H1 (cell line): ENCODE measurements around the gene CHRNA10. TPM values are rescaled to one million over a fixed set of nuclear protein-coding genes. Genes with fewer than 3 reads are reported as not detected.

Experiments
- CTCF ChIA-PET: fragments of 300-600 bp; sonication (Branson Sonifier 250); formaldehyde crosslinking; loops from one replicate; lab custom pipeline; 2021; ENCODE audit not compliant: partially characterized antibody; lab: Charles Lee
- POLR2A ChIA-PET: fragments of 300-600 bp; sonication (Branson Sonifier 250); formaldehyde crosslinking; loops from one replicate; lab custom pipeline; 2021; ENCODE audit warnings: inconsistent platforms; ENCODE audit not compliant: partially characterized antibody; lab: Charles Lee
- DNase-seq, 2 experiments: peaks; one replicate each; pipeline versions ENCODE4 v3.0.0 to v3.0.0-alpha.2; 2010 to 2022; ENCODE audit warnings: low spot score in 2 of 2, low read depth in 1 of 2, mixed read lengths in 1 of 2
- FAIRE-seq: peaks from 2 replicates; lab custom pipeline; 2011; peaks lifted over from hg19 to GRCh38; lab: Jason Lieb, UNC
- H2AFZ ChIP-seq: 2 replicates; pipeline ENCODE4 v1.8.1; 2012; ENCODE audit warnings: low read length, inconsistent platforms
- H2AK5ac ChIP-seq: 2 replicates; pipeline ENCODE4 v1.6.1; 2013; ENCODE audit warnings: low read depth, low read length
- H2BK120ac ChIP-seq: replicated peaks from 2 replicates; pipeline ENCODE3; 2013; ENCODE audit warnings: low read depth, low read length, inconsistent platforms
- H2BK12ac ChIP-seq: 2 replicates; pipeline ENCODE4 v1.6.1; 2013; ENCODE audit warnings: low read depth, low read length
- H2BK15ac ChIP-seq: 2 replicates; pipeline ENCODE4 v1.6.1; 2013; ENCODE audit warnings: low read length
- H2BK20ac ChIP-seq: 2 replicates; pipeline ENCODE4 v1.6.1; 2013; ENCODE audit warnings: low read length
- H2BK5ac ChIP-seq: 2 replicates; pipeline ENCODE4 v1.6.1; 2013; ENCODE audit warnings: low read depth, low read length
- H3K14ac ChIP-seq: 2 replicates; pipeline ENCODE4 v1.6.1; 2013; ENCODE audit warnings: inconsistent platforms; ENCODE audit not compliant: insufficient read length
- H3K18ac ChIP-seq: 2 replicates; pipeline ENCODE4 v1.6.1; 2013; ENCODE audit warnings: low read length; ENCODE audit errors: extremely low read depth
- H3K23ac ChIP-seq: 2 replicates; pipeline ENCODE4 v1.6.1; 2013; ENCODE audit warnings: inconsistent platforms; ENCODE audit not compliant: insufficient read length
- H3K23me2 ChIP-seq: 2 replicates; pipeline ENCODE4 v1.6.1; 2013; ENCODE audit warnings: low read depth, low read length
- H3K27ac ChIP-seq: 2 replicates; pipeline ENCODE4 v1.6.1; 2011; ENCODE audit warnings: low read depth, low read length, inconsistent platforms
- H3K27me3 ChIP-seq, 4 experiments: replicated peaks in 1 of 4; 1 replicate in 1 of 4; 2 replicates in 3 of 4; pipeline versions ENCODE4 v1.6.1 to v1.8.1; 2011 to 2013; ENCODE audit warnings: low read length in 3 of 4, mild to moderate bottlenecking in 3 of 4, inconsistent platforms in 2 of 4, mixed read lengths in 2 of 4, moderate library complexity in 1 of 4; ENCODE audit not compliant: control insufficient read depth in 3 of 4, insufficient read depth in 3 of 4; ENCODE audit errors: extremely low read depth in 1 of 4
- H3K36me3 ChIP-seq, 4 experiments: 2 replicates each; pipeline versions ENCODE4 v1.6.1 to v1.8.1; 2011 to 2013; ENCODE audit warnings: mild to moderate bottlenecking in 4 of 4, low read length in 3 of 4, moderate library complexity in 2 of 4, control low read depth in 1 of 4, inconsistent platforms in 1 of 4; ENCODE audit not compliant: insufficient read depth in 4 of 4, control insufficient read depth in 2 of 4
- H3K4ac ChIP-seq: replicated peaks from 2 replicates; pipeline ENCODE3; 2013; ENCODE audit warnings: low read length, low read depth, mixed read lengths, inconsistent platforms; ENCODE audit not compliant: insufficient read length
- H3K4me1 ChIP-seq, 4 experiments: replicated peaks in 1 of 4; 1 replicate in 1 of 4; 2 replicates in 3 of 4; pipeline versions ENCODE4 v1.6.1 to v1.8.1; 2011 to 2013; ENCODE audit warnings: low read length in 3 of 4, inconsistent platforms in 2 of 4, mixed read lengths in 1 of 4; ENCODE audit not compliant: insufficient read depth in 4 of 4, control insufficient read depth in 3 of 4
- H3K4me2 ChIP-seq, 2 experiments: 2 replicates each; pipeline versions ENCODE4 v1.6.1 to v1.8.1; 2011 to 2013; ENCODE audit warnings: low read depth in 2 of 2, low read length in 2 of 2, control low read depth in 1 of 2, inconsistent platforms in 1 of 2, mild to moderate bottlenecking in 1 of 2; ENCODE audit not compliant: insufficient read depth in 1 of 2
- H3K4me3 ChIP-seq, 4 experiments: fragments of 200-600, 300-600 bp in 1 of 4; sonication (generic), shearing (Covaris generic), sonication (Bioruptor Twin) in 1 of 4; 2 replicates each; pipeline versions ENCODE4 v1.5.1 to v1.8.1; 2011 to 2016; ENCODE audit warnings: low read length in 4 of 4, low read depth in 3 of 4, control low read depth in 2 of 4, inconsistent platforms in 2 of 4, mild to moderate bottlenecking in 2 of 4, mixed read lengths in 1 of 4, moderate library complexity in 1 of 4; ENCODE audit not compliant: insufficient read depth in 2 of 4; ENCODE audit errors: extremely low read depth in 1 of 4
- H3K56ac ChIP-seq: replicated peaks from 2 replicates; pipeline ENCODE3; 2013; ENCODE audit warnings: low read depth, mild to moderate bottlenecking, mixed read lengths, low read length, inconsistent platforms; ENCODE audit not compliant: insufficient read length
- H3K79me1 ChIP-seq: 2 replicates; pipeline ENCODE4 v1.6.1; 2013; ENCODE audit warnings: low read depth, low read length, control low read depth
- H3K79me2 ChIP-seq, 2 experiments: 2 replicates each; pipeline versions ENCODE4 v1.6.1 to v1.8.1; 2012 to 2013; ENCODE audit warnings: low read length in 2 of 2, mild to moderate bottlenecking in 2 of 2, inconsistent platforms in 1 of 2; ENCODE audit not compliant: insufficient read depth in 2 of 2, control insufficient read depth in 1 of 2
- H3K9ac ChIP-seq, 4 experiments: replicated peaks in 1 of 4; 1 replicate in 1 of 4; 2 replicates in 3 of 4; pipeline versions ENCODE4 v1.6.1 to v1.8.1; 2011 to 2013; ENCODE audit warnings: low read depth in 3 of 4, low read length in 3 of 4, control low read depth in 2 of 4, mild to moderate bottlenecking in 2 of 4, moderate library complexity in 2 of 4, inconsistent platforms in 1 of 4; ENCODE audit errors: extremely low read depth in 1 of 4
- H3K9me3 ChIP-seq, 2 experiments: 2 replicates each; pipeline versions ENCODE4 v1.6.1 to v1.8.1; 2012 to 2013; ENCODE audit warnings: mild to moderate bottlenecking in 2 of 2, moderate library complexity in 2 of 2, control low read depth in 1 of 2, inconsistent platforms in 1 of 2, low read depth in 1 of 2, low read length in 1 of 2, mixed read lengths in 1 of 2; ENCODE audit not compliant: insufficient read depth in 2 of 2
- H4K20me1 ChIP-seq, 2 experiments: replicated peaks in 1 of 2; 2 replicates each; pipeline versions ENCODE3 to v1.8.1; 2011 to 2013; ENCODE audit warnings: inconsistent platforms in 2 of 2, low read length in 2 of 2, mild to moderate bottlenecking in 1 of 2; ENCODE audit not compliant: insufficient read depth in 2 of 2, control insufficient read depth in 1 of 2
- H4K5ac ChIP-seq: 2 replicates; pipeline ENCODE4 v1.6.1; 2013; ENCODE audit warnings: low read length, low read depth, mixed read lengths, inconsistent platforms; ENCODE audit not compliant: insufficient read length
- H4K8ac ChIP-seq: 2 replicates; pipeline ENCODE4 v1.8.0; 2013; ENCODE audit warnings: mild to moderate bottlenecking, moderate library complexity, low read length, inconsistent platforms; ENCODE audit not compliant: insufficient read depth; ENCODE audit errors: extremely low read depth
- H4K91ac ChIP-seq: replicated peaks from 2 replicates; pipeline ENCODE3; 2013; ENCODE audit warnings: low read length, mixed read lengths, inconsistent platforms; ENCODE audit not compliant: insufficient read length
- CBX5 ChIP-seq: fragments of 300-800, 300-1000 bp; sonication (generic); IDR thresholded peaks from 2 replicates; pipeline ENCODE4 v1.7.1; 2016; ENCODE audit warnings: antibody characterized with exemption, low read length, low read depth
- CBX8 ChIP-seq: fragments of 300-800, 300-1000 bp; sonication (generic); IDR thresholded peaks from 2 replicates; pipeline ENCODE4 v1.7.1; 2016; ENCODE audit warnings: low read depth, low read length, borderline replicate concordance
- GTF2F1 ChIP-seq: IDR thresholded peaks from 2 replicates; pipeline ENCODE4 v1.6.1; 2012; ENCODE audit warnings: low read depth, low read length, improper control_type of control experiment, borderline replicate concordance
- KDM5A ChIP-seq: fragments of 200-600 bp; IDR thresholded peaks from 2 replicates; pipeline ENCODE4 v1.7.1; 2012; ENCODE audit warnings: mild to moderate bottlenecking, low read length, inconsistent platforms, mixed read lengths
- NRF1 ChIP-seq: IDR thresholded peaks from 2 replicates; pipeline ENCODE4 v1.6.1; 2011; ENCODE audit warnings: mild to moderate bottlenecking, low read depth, low read length, improper control_type of control experiment
- PHF8 ChIP-seq: fragments of 200-600 bp; sonication (generic); conservative IDR thresholded peaks from 2 replicates; pipeline ENCODE4 v1.7.1; 2012; ENCODE audit warnings: low read depth, mild to moderate bottlenecking, inconsistent platforms, low read length, moderate library complexity
- RAD21 ChIP-seq, 2 experiments: IDR thresholded peaks in 1 of 2; conservative IDR thresholded peaks in 1 of 2; 2 replicates each; pipeline ENCODE4 v1.6.1; 2011; ENCODE audit warnings: low read depth in 2 of 2, low read length in 2 of 2, improper control_type of control experiment in 1 of 2, inconsistent platforms in 1 of 2, mild to moderate bottlenecking in 1 of 2, moderate library complexity in 1 of 2
- SIX5 ChIP-seq: IDR thresholded peaks from 2 replicates; pipeline ENCODE4 v1.6.1; 2011; ENCODE audit warnings: mild to moderate bottlenecking, low read depth, low read length
- SP1 ChIP-seq: IDR thresholded peaks from 2 replicates; pipeline ENCODE4 v1.6.1; 2011; ENCODE audit warnings: low read depth, low read length
- SP4 ChIP-seq: IDR thresholded peaks from 2 replicates; pipeline ENCODE4 v1.6.1; 2012; ENCODE audit warnings: low read length, inconsistent platforms
- SRF ChIP-seq: IDR thresholded peaks from 2 replicates; pipeline ENCODE4 v1.6.1; 2011; ENCODE audit warnings: mild to moderate bottlenecking, low read depth, low read length, moderate library complexity
- TEAD4 ChIP-seq: IDR thresholded peaks from 2 replicates; pipeline ENCODE4 v1.6.1; 2012; ENCODE audit warnings: low read depth, low read length, inconsistent platforms, mixed read lengths
- YY1 ChIP-seq: IDR thresholded peaks from 2 replicates; pipeline ENCODE4 v1.6.1; 2011; ENCODE audit warnings: low read depth, mild to moderate bottlenecking, low read length
- WGBS, 2 experiments: shearing (Covaris generic) in 1 of 2; methylation state at CpG; one replicate each; pipeline versions ENCODE4 v1.1.6 to v1.1.7; 2013 to 2015; ENCODE audit warnings: low lambda C conversion rate in 2 of 2, mixed read lengths in 2 of 2, inconsistent platforms in 1 of 2, low coverage in 1 of 2, missing lambda C conversion rate in 1 of 2; ENCODE audit not compliant: insufficient replicate concordance in 2 of 2, insufficient coverage in 1 of 2, insufficient read length in 1 of 2; ENCODE audit errors: extremely low coverage in 1 of 2, missing lambda C conversion rate in 1 of 2; 5-methylcytosine and 5-hydroxymethylcytosine counted together
- polyA plus RNA-seq, 7 experiments: library from polyadenylated mRNA; depleted of rRNA in 3 of 7; stranded (reverse) in 5 of 7; unstranded in 2 of 7; fragments of >200 nt in 5 of 7; fragments of 200-250 nt in 2 of 7; gene quantifications; 1 replicate in 5 of 7; 2 replicates in 1 of 7; 4 replicates in 1 of 7; pipeline versions ENCODE4 v1.2.1 to v1.2.3, GENCODE V29; 2011 to 2013; ENCODE audit warnings: missing spikeins in 2 of 7, mixed read lengths in 2 of 7
- total RNA-seq: library from RNA; stranded (reverse); fragmentation: NEBNext Ultra II Directional; extraction: Animal tissue kit (Norgen Biotek cat#: 25700); gene quantifications from 2 replicates; pipeline ENCODE4 v1.2.1, GENCODE V29; 2021
- TF ChIP-seq, protein P1 (sequence below): IDR thresholded peaks from 2 replicates; pipeline ENCODE4 v1.6.1; 2012; ENCODE audit warnings: inconsistent platforms

CHRNA10 gene
- total and polyA plus RNA-seq, 2 of the 8 experiments (the other 6 are each of a cell fraction or from before 2014, with no cell fraction given), result 0.68 to 1.3 TPM

DNA sequence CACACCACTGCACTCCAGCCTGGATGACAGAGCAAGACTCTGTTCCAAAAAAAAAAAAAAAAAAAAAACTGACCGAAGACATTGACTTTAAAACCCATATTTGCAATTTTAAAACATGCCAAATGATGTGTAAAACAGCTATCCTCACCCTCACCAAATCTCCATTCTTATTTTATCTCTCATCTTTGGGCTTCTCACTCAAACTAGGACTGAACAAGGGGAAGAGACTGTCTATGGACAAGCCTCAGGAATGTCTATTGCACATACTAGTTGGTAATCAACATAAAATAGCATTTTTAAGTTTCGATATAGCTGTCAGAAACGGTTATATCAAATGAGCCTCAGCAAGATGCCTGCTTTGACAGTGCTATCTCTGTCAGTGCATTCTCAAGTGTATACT lies 7.9 kb upstream of the CHRNA10 start:
- POLR2A ChIA-PET, result no interaction called here
- WGBS, 2 experiments, result 90% methylated on average over 3 of the region's 3 CpGs; no CpG with 5 or more reads in 1 of the 2 experiments
- H4K5ac ChIP-seq, result no peak overlapping the region

More for the DNA sequence above, 7.9 kb upstream of the CHRNA10 start:
- Histone ChIP-seq H3K18ac (no peak overlapping the region), H2AK5ac (no peak overlapping the region), H4K8ac (no peak overlapping the region), H4K20me1 (peaks cover 0 to 3% of the 10 kb centered on the region in 2 experiments), H2BK15ac (no peak overlapping the region), H3K79me1 (no peaks in the 10 kb centered on the region), H3K27ac (no peak overlapping the region), H3K36me3 (peaks cover 39 to 95% (median 85%) of the 10 kb centered on the region in 4 experiments), H2BK12ac (no peak overlapping the region), H2BK20ac (no peak overlapping the region), H3K9ac (no peak overlapping the region), H3K23me2 (no peaks in the 10 kb centered on the region), H3K14ac (no peak overlapping the region), H3K27me3 (no peaks in the 10 kb centered on the region), H3K4me2 (no peak overlapping the region), H2BK5ac (no peak overlapping the region), H3K4me3 (no peak overlapping the region), H3K56ac (no peak overlapping the region), H3K4me1 (no peaks in the 10 kb centered on the region), H2AFZ (no peak overlapping the region), H2BK120ac (no peak overlapping the region), H3K9me3 (no peaks in the 10 kb centered on the region), H4K91ac (no peak overlapping the region), H3K4ac (no peak overlapping the region), H3K79me2 (no peaks in the 10 kb centered on the region), H3K23ac (no peak overlapping the region)
- CTCF ChIA-PET, result interaction anchor here (1.1 to 1.7 kb wide), 2 partner anchors 9 to 20 kb away, joined by 3 read pairs; no protein-coding TSS in a partner anchor
- FAIRE-seq, result no peak
- DNase-seq, result no peak
- TF ChIP-seq SIX5 (no peak), SP1 (no peak), GTF2F1 (no peak), CBX8 (no peak), SP4 (no peak), RAD21 (IDR thresholded peaks at IDR 0.05 in 1 of 2, conservative IDR thresholded peaks at IDR 0.05 in 1 of 2; ENCODE audit: low read depth in 2 of 2, low read length in 2 of 2) (no peak), TEAD4 (no peak), CBX5 (no peak), NRF1 (no peak), SRF (no peak), KDM5A (no peak), YY1 (no peak), PHF8 (no peak)
- TF ChIP-seq, protein P1, sequence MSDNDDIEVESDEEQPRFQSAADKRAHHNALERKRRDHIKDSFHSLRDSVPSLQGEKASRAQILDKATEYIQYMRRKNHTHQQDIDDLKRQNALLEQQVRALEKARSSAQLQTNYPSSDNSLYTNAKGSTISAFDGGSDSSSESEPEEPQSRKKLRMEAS, result no peak
